ENCODE data around the gene ARMC5. TPM values are rescaled to one million over a fixed set of nuclear protein-coding genes. Genes with fewer than 3 reads are reported as not detected.
"Not testable (repeated sequence)": the region's sequence is repeated elsewhere in the genome, so short reads cannot be mapped to it uniquely, and the experiment has no call there.

The ARMC5 gene
- total RNA-seq, 2 experiments from 2014 or later = 11.4 to 12.3 TPM

DNA sequence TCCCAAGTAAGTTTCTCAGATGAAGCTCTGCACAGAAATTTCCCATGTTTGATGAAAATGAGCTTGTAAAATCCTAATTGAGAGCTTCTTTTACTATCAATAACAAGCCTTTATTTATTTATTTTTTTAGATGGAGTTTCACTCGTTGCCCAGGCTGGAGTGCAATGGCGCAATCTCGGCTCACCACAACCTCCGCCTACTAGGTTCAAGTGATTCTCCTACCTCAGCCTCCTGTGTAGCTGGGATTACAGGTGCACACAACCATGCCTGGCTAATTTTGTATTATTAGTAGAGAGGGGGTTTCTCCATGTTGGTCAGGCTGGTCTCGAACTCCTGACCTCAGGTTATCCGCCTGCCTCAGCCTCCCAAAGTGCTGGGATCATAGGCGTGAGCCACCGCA, 44.3 kb downstream of the ARMC5 start:
- H3K4me3 Mint-ChIP-seq, POLR2A ChIA-PET, H3K27me3 Mint-ChIP-seq, H3K9me3 Mint-ChIP-seq, DNase-seq, H3K27ac Mint-ChIP-seq: not testable (repeated sequence)
- Mint-ChIP-seq H3K4me1 (peaks cover 40% of the 10 kb centered on the region), H3K36me3 (ENCODE audit: low read depth) (peaks cover 11% of the 10 kb centered on the region)
- CTCF ChIA-PET = interaction anchor here (0.6 to 1.4 kb wide), 5 partner anchors 8 to 1052 kb away, joined by 3 to 4 read pairs (median 3); partner anchors contain the start of gene ARMC5

DNA sequence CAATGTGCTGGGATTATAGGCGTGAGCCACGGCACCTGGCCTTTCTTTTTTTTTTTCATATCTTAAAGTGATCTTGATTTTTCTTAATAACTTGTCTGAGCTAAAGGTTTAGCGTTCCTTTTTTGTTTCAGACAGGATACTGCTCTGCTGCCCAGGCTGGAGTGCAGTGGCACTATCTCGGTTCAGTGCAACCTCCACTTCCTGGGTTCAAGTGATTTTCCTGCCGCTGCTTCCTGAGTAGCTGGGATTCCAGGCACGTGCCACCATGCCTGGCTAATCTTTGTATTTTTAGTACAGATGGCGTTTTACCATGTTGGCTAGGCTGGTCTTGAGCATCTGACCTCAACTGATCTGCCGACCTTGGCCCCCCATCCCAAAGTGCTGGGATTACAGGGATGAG, 44.9 kb downstream of the ARMC5 start:
- H3K27ac Mint-ChIP-seq = no peak overlapping the region
- H3K9me3 Mint-ChIP-seq = no peaks in the 10 kb centered on the region
- DNase-seq = no peak
- POLR2A ChIA-PET = no interaction called here
- no peak overlapping the region for H3K4me3 Mint-ChIP-seq
- H3K4me1 Mint-ChIP-seq = peaks cover 46% of the 10 kb centered on the region
- CTCF ChIA-PET = interaction anchor here (1.2 to 1.4 kb wide), 2 partner anchors 9 to 11 kb away, joined by 3 to 4 read pairs; no protein-coding TSS in a partner anchor
- no peaks in the 10 kb centered on the region for H3K27me3 Mint-ChIP-seq
- H3K36me3 Mint-ChIP-seq (ENCODE audit: low read depth) = peaks cover 14% of the 10 kb centered on the region

DNA sequence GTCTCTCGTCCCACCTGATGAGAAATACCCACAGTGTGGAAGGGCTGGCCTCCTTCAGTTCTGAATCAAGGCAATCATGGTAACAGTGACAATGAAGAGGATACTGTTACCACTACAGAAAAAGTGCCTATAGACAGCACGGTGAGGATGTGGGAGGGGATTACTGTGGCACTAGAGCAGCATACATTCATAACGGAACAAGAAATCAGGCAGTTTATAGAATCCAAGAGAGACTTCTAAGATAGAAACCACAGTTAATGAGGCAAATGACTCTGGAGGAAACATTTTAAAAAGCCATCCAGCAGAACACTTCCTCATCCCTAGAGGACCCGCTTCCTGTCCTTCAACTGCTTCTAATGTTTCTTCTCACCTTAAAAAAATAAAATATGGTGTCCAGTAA, 46.2 kb downstream of the ARMC5 start:
- POLR2A ChIA-PET = no interaction called here

DNA sequence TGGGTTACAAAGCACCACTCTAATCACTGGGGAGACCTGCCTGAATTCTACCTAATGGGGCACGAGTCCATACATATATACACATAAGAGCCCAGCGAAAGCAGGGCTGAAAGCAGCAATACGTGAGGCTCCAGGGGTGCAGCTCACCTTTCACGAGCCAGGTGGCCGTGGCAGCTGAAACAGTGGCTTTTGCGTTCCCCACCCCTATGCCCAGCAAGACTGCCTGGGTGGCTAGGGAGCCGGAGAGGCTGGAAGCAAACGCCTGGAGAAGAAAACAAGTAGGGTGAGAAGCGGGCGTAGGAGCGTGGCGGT, 48.3 kb downstream of the ARMC5 start:
- no peaks in the 10 kb centered on the region for H3K27me3 Mint-ChIP-seq
- H3K27ac Mint-ChIP-seq = peak overlapping the region; percentile 98
- no peak for DNase-seq
- H3K36me3 Mint-ChIP-seq (ENCODE audit: low read depth) = peaks cover 14% of the 10 kb centered on the region
- peak overlapping the region; percentile 94 for H3K4me3 Mint-ChIP-seq
- peaks cover 50% of the 10 kb centered on the region for H3K4me1 Mint-ChIP-seq
- ChIA-PET CTCF (interaction anchor here (1.3 to 2.3 kb wide), 2 partner anchors 11 to 366 kb away, joined by 3 to 6 read pairs; partner anchors contain the start of gene ZNF267), POLR2A (no interaction called here)
- H3K9me3 Mint-ChIP-seq = peaks cover 2% of the 10 kb centered on the region

More for the DNA sequence above, 46.2 kb downstream of the ARMC5 start:
- no peaks in the 10 kb centered on the region for H3K9me3 Mint-ChIP-seq
- H3K27me3 Mint-ChIP-seq = no peaks in the 10 kb centered on the region
- H3K36me3 Mint-ChIP-seq (ENCODE audit: low read depth) = peaks cover 14% of the 10 kb centered on the region
- CTCF ChIA-PET = no interaction called here
- peak overlapping the region; percentile 81 for H3K27ac Mint-ChIP-seq
- DNase-seq = no peak
- H3K4me1 Mint-ChIP-seq = peaks cover 50% of the 10 kb centered on the region
- no peak overlapping the region for H3K4me3 Mint-ChIP-seq

DNA sequence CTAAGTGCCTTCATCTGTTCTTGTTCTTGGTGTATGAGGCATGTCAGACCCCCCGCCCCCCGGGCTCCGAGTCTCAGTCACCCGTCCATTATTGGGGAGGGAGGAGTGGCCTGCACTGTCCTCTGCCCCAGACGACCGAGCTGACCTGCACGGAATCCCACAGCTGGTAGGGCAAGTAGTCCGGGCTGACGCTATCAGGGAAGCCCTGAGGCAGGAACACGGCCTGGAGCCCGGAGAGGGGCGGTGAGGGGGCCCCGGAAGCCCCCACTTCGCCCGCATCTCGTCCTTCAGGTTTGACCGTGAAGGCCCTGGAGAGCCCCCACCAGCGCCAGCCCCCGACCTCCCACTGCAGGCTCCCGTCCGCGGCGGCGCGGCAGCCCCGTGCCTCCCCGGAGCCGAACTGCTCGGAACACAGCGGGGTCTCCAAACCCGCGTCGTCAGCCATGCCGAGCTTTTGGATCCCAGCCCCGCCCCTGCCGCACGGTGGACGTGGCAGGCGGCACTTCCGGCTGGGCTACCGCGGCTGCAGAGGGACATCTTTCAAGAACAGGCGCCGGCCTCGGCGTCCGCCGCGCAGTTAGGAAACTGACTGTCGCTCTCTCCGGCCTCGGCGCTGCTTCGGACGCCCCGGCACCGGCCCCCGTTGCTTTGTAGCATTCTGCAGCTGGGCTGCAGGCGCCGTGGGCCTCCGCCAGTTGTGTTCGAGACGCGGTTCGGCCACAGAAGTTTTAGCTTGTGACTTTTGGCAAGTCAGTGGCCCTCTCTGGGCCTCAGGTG, 48.8 kb downstream of the ARMC5 start, which contains the start of gene RUSF1:
Gene RUSF1 (minus strand): TSS at position 463 of the 777 bp plus-strand sequence. CDS start 18 bp downstream, at position 445.
- CTCF ChIA-PET = interaction anchor here (0.7 to 2.3 kb wide), 2 partner anchors 11 to 20 kb away, joined by 3 to 6 read pairs; no protein-coding TSS in a partner anchor
- H3K4me1 Mint-ChIP-seq = peaks cover 50% of the 10 kb centered on the region
- POLR2A ChIA-PET = no interaction called here
- peaks cover 14% of the 10 kb centered on the region for H3K36me3 Mint-ChIP-seq (ENCODE audit: low read depth)
- peaks cover 4% of the 10 kb centered on the region for H3K9me3 Mint-ChIP-seq
- no peaks in the 10 kb centered on the region for H3K27me3 Mint-ChIP-seq
- DNase-seq = peak; percentile 87
- peak within 1 kb of the TSS; percentile 94 for H3K4me3 Mint-ChIP-seq
- peak within 1 kb of the TSS; percentile 98 for H3K27ac Mint-ChIP-seq

DNA sequence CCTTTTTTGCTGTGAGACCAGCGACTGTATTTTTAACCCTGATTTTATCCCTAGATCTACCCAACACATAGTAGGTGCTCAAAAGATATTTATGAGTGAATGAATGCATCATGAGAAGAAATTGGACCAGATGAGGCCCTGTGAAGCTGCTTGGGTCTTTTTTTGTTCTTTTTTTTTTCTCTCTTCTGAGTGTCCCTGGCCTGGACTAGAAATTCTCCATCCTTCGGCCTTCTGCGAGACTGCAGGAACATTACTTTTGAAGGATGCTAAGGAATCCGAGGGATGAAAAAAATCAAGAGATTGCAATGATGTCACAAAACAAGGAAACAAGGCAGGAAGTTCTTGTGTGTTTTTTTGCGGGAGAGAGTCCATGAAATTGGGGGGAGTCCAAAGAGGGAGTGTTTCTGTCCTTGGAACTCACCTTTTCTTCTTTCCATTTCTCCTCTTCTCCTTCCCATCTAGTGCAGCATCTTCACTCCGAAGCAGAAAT, 49.5 kb downstream of the ARMC5 start:
- H3K4me1 Mint-ChIP-seq = peaks cover 49% of the 10 kb centered on the region
- peaks cover 14% of the 10 kb centered on the region for H3K36me3 Mint-ChIP-seq (ENCODE audit: low read depth)
- peak overlapping the region; percentile 98 for H3K27ac Mint-ChIP-seq
- ChIA-PET CTCF (interaction anchor here (0.7 kb wide), 1 partner anchor 21 kb away, joined by 3 read pairs; no protein-coding TSS in a partner anchor), POLR2A (no interaction called here)
- no peaks in the 10 kb centered on the region for H3K27me3 Mint-ChIP-seq
- H3K9me3 Mint-ChIP-seq = peaks cover 4% of the 10 kb centered on the region
- peak overlapping the region; percentile 94 for H3K4me3 Mint-ChIP-seq
- DNase-seq = no peak

DNA sequence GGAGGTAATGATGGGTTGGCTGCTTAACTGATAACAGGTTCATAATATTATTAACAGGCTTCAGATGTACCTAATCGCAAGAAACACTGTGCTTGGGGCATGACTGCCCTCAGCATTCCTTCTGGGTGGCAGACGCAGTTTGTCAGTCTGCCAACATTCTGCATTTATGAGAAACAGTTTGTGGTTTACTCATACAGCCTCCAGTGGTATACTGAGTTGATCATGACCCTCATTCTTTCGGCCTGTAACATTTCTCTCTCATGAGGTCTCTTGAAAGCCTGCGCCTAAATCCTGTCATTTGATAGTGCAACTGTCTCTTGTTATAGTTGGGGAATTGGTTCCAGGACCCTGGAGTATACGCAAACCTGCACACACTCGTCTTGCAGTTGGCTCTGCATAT, 53.8 kb downstream of the ARMC5 start:
- CTCF ChIA-PET = no interaction called here
- POLR2A ChIA-PET = no interaction called here
- H3K27me3 Mint-ChIP-seq = no peaks in the 10 kb centered on the region
- H3K9me3 Mint-ChIP-seq = peaks cover 8% of the 10 kb centered on the region
- no peak overlapping the region for H3K27ac Mint-ChIP-seq
- H3K4me3 Mint-ChIP-seq = no peak overlapping the region
- H3K36me3 Mint-ChIP-seq (ENCODE audit: low read depth) = peaks cover 6% of the 10 kb centered on the region
- no peak for DNase-seq
- peaks cover 13% of the 10 kb centered on the region for H3K4me1 Mint-ChIP-seq

DNA sequence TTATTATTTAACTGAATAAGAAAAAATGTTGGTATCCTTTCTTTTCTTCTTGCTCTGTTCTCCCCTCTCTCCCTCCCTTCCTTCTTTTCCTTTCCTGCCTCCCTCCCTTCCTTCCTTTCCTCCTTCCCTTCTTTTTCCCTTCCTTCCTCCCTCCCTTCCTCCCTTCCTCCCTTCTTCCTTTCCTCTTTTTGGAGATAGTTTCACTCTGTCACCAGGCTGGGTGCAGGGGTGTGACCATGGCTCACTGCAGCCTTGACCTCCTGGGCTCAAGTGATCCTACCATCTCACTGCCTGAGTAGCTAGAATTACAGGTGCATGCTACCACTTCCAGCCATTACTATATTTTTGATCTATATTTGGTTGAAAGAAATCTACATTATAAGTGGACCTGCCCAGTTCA, 54.6 kb downstream of the ARMC5 start:
- no peak overlapping the region for H3K4me3 Mint-ChIP-seq
- POLR2A ChIA-PET = no interaction called here
- CTCF ChIA-PET = no interaction called here

More for the DNA sequence above, 54.6 kb downstream of the ARMC5 start:
- Mint-ChIP-seq H3K36me3 (ENCODE audit: low read depth) (no peaks in the 10 kb centered on the region), H3K9me3 (peaks cover 8% of the 10 kb centered on the region), H3K27ac (no peak overlapping the region), H3K27me3 (no peaks in the 10 kb centered on the region), H3K4me1 (peaks cover 7% of the 10 kb centered on the region)
- no peak for DNase-seq

Other genes with a start within 250 kb of the ARMC5 start
- gene TRIM72, start 245.4 kb upstream of the ARMC5 start, total RNA-seq = not detected
- not detected for gene PYDC1, start 242.4 kb upstream of the ARMC5 start, total RNA-seq
- gene ITGAM, start 199.5 kb upstream of the ARMC5 start, total RNA-seq = 10 to 100 TPM; 22.0 to 22.6 TPM
- 1 to 10 TPM; 2.9 to 3.1 TPM for gene ITGAX, start 104.3 kb upstream of the ARMC5 start, total RNA-seq
- gene ITGAD, start 66.2 kb upstream of the ARMC5 start, total RNA-seq = not detected
- gene COX6A2, start 31.1 kb upstream of the ARMC5 start, total RNA-seq = not detected
- gene ZNF843, start 16.7 kb upstream of the ARMC5 start, total RNA-seq = under 1 TPM; 0.07 to 0.12 TPM
- gene TGFB1I1, start 12.7 kb downstream of the ARMC5 start, total RNA-seq = under 1 TPM; 0.20 to 0.48 TPM
- gene SLC5A2, start 23.6 kb downstream of the ARMC5 start, total RNA-seq = under 1 TPM in 1 of 2 experiments, not detected in 1; 0.52 TPM
- 10 to 100 TPM; 39.5 to 43.7 TPM for gene RUSF1, start 48.9 kb downstream of the ARMC5 start, total RNA-seq
- not detected for gene AHSP, start 68.4 kb downstream of the ARMC5 start, total RNA-seq